ENCODE data around the gene WDR45.

The WDR45 gene

DNA sequence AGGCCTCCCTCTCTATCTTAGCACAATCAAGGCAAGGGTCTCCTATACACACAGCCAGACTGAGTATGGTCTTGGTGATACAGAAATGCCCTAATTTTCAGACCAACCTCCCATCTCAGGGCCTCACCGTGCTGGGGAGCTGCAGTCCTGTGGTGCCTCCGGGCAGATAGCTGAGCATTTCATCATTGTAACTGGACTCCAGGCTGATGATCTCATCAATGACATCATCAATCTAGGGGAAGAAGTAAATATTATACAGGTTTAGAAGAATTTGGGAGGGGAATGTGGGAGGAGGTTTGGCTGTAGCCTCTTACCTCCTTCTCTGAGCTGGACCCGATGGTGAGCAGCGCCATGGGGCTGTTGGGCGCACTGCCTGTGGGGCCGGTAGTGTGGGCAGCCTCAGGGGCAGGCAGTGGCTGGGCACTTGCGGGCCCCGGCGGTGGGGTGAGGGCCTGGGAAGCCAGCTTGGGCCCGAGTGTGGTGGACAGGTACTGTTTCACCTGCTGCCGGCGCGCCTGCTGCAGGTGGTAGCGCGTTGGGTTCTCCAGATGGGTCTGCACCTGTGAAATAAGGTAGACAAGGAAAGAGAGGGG is 41.7 kb downstream of the WDR45 start:
- Histone ChIP-seq H2AFZ (ENCODE audit: low read length) (no peak overlapping the region), H3K4me2 (ENCODE audit: low read depth, low read length, poor library complexity, severe bottlenecking) (no peak overlapping the region), H3K36me3 (ENCODE audit: insufficient read depth, low read length) (no peaks in the 10 kb centered on the region; the same call in 1 of the 2 replicates), H3K4me1 (ENCODE audit: insufficient read depth, low read length, poor library complexity, severe bottlenecking) (peaks cover 25% of the 10 kb centered on the region), H3K9me3 (ENCODE audit: insufficient read depth, low read depth, low read length) (no peaks in the 10 kb centered on the region), H4K20me1 (ENCODE audit: insufficient read depth, low read length, poor library complexity, severe bottlenecking) (no peaks in the 10 kb centered on the region), H3K27me3 (ENCODE audit: insufficient read depth, low read length, poor library complexity, severe bottlenecking) (no peaks in the 10 kb centered on the region), H3K4me3 (ENCODE audit: low read length, poor library complexity, severe bottlenecking) (no peak overlapping the region), H3K79me2 (ENCODE audit: insufficient read depth, low read length) (0 out of 2 replicates have a peak, but pooled peaks cover 9% of the 10 kb centered on the region), H3F3A (ENCODE audit: low read depth) (no peaks in the 10 kb centered on the region), H3K9me2 (replicated peaks; ENCODE audit: low read depth, low read length) (no peaks in the 10 kb centered on the region), H3K9ac (ENCODE audit: low read depth, low read length, poor library complexity, severe bottlenecking) (no peak overlapping the region)
- no peak for TF ChIP-seq EZH2phosphoT487 (IDR thresholded peaks at IDR 0.05; ENCODE audit: borderline replicate concordance)
- TF ChIP-seq, protein P1, sequence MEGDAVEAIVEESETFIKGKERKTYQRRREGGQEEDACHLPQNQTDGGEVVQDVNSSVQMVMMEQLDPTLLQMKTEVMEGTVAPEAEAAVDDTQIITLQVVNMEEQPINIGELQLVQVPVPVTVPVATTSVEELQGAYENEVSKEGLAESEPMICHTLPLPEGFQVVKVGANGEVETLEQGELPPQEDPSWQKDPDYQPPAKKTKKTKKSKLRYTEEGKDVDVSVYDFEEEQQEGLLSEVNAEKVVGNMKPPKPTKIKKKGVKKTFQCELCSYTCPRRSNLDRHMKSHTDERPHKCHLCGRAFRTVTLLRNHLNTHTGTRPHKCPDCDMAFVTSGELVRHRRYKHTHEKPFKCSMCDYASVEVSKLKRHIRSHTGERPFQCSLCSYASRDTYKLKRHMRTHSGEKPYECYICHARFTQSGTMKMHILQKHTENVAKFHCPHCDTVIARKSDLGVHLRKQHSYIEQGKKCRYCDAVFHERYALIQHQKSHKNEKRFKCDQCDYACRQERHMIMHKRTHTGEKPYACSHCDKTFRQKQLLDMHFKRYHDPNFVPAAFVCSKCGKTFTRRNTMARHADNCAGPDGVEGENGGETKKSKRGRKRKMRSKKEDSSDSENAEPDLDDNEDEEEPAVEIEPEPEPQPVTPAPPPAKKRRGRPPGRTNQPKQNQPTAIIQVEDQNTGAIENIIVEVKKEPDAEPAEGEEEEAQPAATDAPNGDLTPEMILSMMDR (conservative IDR thresholded peaks at IDR 0.05; ENCODE audit: low read length) = no peak

DNA sequence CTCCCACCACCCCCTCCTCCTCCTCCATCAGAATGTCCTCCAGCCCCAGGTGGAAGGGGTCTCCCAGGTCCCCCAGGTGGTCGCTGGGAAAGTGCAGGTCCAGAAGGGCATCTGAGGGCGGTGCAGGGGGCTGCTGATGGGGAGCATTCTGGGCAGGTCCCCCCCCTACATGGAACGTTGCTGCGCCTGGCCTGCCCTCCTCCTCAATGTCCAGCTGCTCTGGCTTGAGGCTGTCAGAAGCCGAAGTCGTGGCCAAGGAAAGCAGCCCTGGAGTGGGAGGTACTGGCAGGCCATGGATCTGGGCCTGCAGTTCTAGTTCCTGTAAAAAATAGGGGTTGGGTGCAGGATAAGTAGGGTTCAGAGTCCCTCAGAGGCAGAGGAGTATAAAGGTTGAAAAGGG is 49.4 kb downstream of the WDR45 start:
- TF ChIP-seq, protein P1 (conservative IDR thresholded peaks at IDR 0.05; ENCODE audit: low read length) = no peak
- no peak for TF ChIP-seq EZH2phosphoT487 (IDR thresholded peaks at IDR 0.05; ENCODE audit: borderline replicate concordance)
- no peaks in the 10 kb centered on the region; the same call in 1 of the 2 replicates for H3K36me3 ChIP-seq (ENCODE audit: insufficient read depth, low read length)

DNA sequence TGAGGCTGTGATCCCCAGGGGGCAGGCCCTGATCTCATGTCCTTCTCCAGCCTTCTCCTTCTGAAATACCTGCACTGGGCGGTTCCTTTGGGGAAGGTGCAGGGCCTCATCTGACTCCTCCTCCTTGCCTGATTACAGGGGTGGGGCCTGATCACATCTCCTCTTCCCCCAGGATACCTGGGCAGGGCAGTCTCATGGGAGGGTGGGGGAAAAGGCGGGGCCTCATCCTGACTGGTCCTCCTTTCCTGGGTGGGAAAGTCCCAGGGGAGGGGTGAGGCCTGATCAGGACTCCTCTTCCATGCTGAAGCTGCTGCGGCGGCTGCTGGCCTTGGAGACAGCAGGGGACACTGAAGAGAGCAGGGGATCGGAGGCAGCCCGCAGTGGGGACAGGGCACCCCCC is 49.8 kb downstream of the WDR45 start:
- Histone ChIP-seq H3K4me3 (ENCODE audit: low read length, poor library complexity, severe bottlenecking) (no peak overlapping the region), H3K9me3 (ENCODE audit: insufficient read depth, low read depth, low read length) (no peaks in the 10 kb centered on the region), H2AFZ (ENCODE audit: low read length) (no peak overlapping the region), H3K79me2 (ENCODE audit: insufficient read depth, low read length) (no peaks in the 10 kb centered on the region), H3K36me3 (ENCODE audit: insufficient read depth, low read length) (no peaks in the 10 kb centered on the region; the same call in 1 of the 2 replicates), H4K20me1 (ENCODE audit: insufficient read depth, low read length, poor library complexity, severe bottlenecking) (no peaks in the 10 kb centered on the region), H3K4me1 (ENCODE audit: insufficient read depth, low read length, poor library complexity, severe bottlenecking) (no peaks in the 10 kb centered on the region), H3K9ac (ENCODE audit: low read depth, low read length, poor library complexity, severe bottlenecking) (no peak overlapping the region), H3K27me3 (ENCODE audit: insufficient read depth, low read length, poor library complexity, severe bottlenecking) (no peaks in the 10 kb centered on the region), H3K9me2 (replicated peaks; ENCODE audit: low read depth, low read length) (no peaks in the 10 kb centered on the region), H3F3A (ENCODE audit: low read depth) (no peaks in the 10 kb centered on the region), H3K4me2 (ENCODE audit: low read depth, low read length, poor library complexity, severe bottlenecking) (no peak overlapping the region)
- TF ChIP-seq EZH2phosphoT487 (IDR thresholded peaks at IDR 0.05; ENCODE audit: borderline replicate concordance) = no peak
- TF ChIP-seq, protein P1 (conservative IDR thresholded peaks at IDR 0.05; ENCODE audit: low read length) = no peak

More for the DNA sequence above, 49.4 kb downstream of the WDR45 start:
- H3F3A ChIP-seq (ENCODE audit: low read depth) = no peaks in the 10 kb centered on the region
- H4K20me1 ChIP-seq (ENCODE audit: insufficient read depth, low read length, poor library complexity, severe bottlenecking) = no peaks in the 10 kb centered on the region
- H3K9me3 ChIP-seq (ENCODE audit: insufficient read depth, low read depth, low read length) = no peaks in the 10 kb centered on the region
- no peaks in the 10 kb centered on the region for H3K79me2 ChIP-seq (ENCODE audit: insufficient read depth, low read length)
- no peak overlapping the region for H3K4me3 ChIP-seq (ENCODE audit: low read length, poor library complexity, severe bottlenecking)
- H3K4me2 ChIP-seq (ENCODE audit: low read depth, low read length, poor library complexity, severe bottlenecking) = no peak overlapping the region
- no peaks in the 10 kb centered on the region for H3K27me3 ChIP-seq (ENCODE audit: insufficient read depth, low read length, poor library complexity, severe bottlenecking)
- H2AFZ ChIP-seq (ENCODE audit: low read length) = no peak overlapping the region
- no peaks in the 10 kb centered on the region for H3K4me1 ChIP-seq (ENCODE audit: insufficient read depth, low read length, poor library complexity, severe bottlenecking)
- H3K9ac ChIP-seq (ENCODE audit: low read depth, low read length, poor library complexity, severe bottlenecking) = no peak overlapping the region
- no peaks in the 10 kb centered on the region for H3K9me2 ChIP-seq (replicated peaks; ENCODE audit: low read depth, low read length)
